Hepatocyte (in vitro differentiated cells): Measurements from ENCODE around the gene TTC39B. TPM values are rescaled to one million over a fixed set of nuclear protein-coding genes. Genes with fewer than 3 reads are reported as not detected.

Experiments
- DNase-seq: peaks from one replicate; pipeline ENCODE4 v3.0.0-alpha.2; 2016; ENCODE audit warnings: low spot score
- H2AFZ ChIP-seq: fragments of 200-600 bp; sonication (generic); 2 replicates; pipeline ENCODE4 v1.6.0; 2016; ENCODE audit warnings: antibody characterized with exemption, mild to moderate bottlenecking
- H3K27ac ChIP-seq: fragments of 200-600 bp; sonication (generic); 2 replicates; pipeline ENCODE4 v1.5.1; 2016; ENCODE audit warnings: mild to moderate bottlenecking
- H3K27me3 ChIP-seq: fragments of 200-600 bp; sonication (generic); 2 replicates; pipeline ENCODE4 v1.6.1; 2016
- H3K36me3 ChIP-seq: fragments of 200-600 bp; sonication (generic); replicated peaks from 2 replicates; pipeline ENCODE4 v1.5.1; 2016; ENCODE audit warnings: low read depth; ENCODE audit not compliant: insufficient read depth
- H3K4me1 ChIP-seq: fragments of 200-600 bp; sonication (generic); 2 replicates; pipeline ENCODE4 v1.5.1; 2016; ENCODE audit warnings: mild to moderate bottlenecking, moderate library complexity; ENCODE audit not compliant: insufficient read depth
- H3K4me2 ChIP-seq: fragments of 200-600 bp; sonication (generic); 2 replicates; pipeline ENCODE4 v1.6.0; 2016
- H3K4me3 ChIP-seq: fragments of 200-600 bp; sonication (generic); 2 replicates; pipeline ENCODE4 v1.5.1; 2016; ENCODE audit warnings: mild to moderate bottlenecking
- H3K79me2 ChIP-seq: fragments of 200-600 bp; sonication (generic); 2 replicates; pipeline ENCODE4 v1.6.0; 2017; ENCODE audit warnings: mild to moderate bottlenecking
- H3K9me2 ChIP-seq: fragments of 200-600 bp; sonication (generic); replicated peaks from 2 replicates; pipeline ENCODE4 v1.6.0; 2017; ENCODE audit warnings: mild to moderate bottlenecking; ENCODE audit not compliant: insufficient read depth
- H3K9me3 ChIP-seq: fragments of 200-600 bp; sonication (generic); 2 replicates; pipeline ENCODE4 v1.5.1; 2016; ENCODE audit warnings: low read depth, mild to moderate bottlenecking
- H4K20me1 ChIP-seq: fragments of 200-600 bp; sonication (generic); 2 replicates; pipeline ENCODE4 v1.6.0; 2016; ENCODE audit warnings: mild to moderate bottlenecking; ENCODE audit not compliant: insufficient read depth, poor library complexity, severe bottlenecking
- CTCF ChIP-seq: fragments of 200-600 bp; sonication (generic); IDR thresholded peaks from 2 replicates; pipeline ENCODE4 v1.5.1; 2016; ENCODE audit warnings: antibody characterized with exemption, mild to moderate bottlenecking; ENCODE audit not compliant: poor library complexity
- EZH2 ChIP-seq: fragments of 200-600 bp; sonication (generic); IDR thresholded peaks from 2 replicates; pipeline ENCODE4 v1.6.1; 2016; ENCODE audit warnings: antibody characterized with exemption, mild to moderate bottlenecking, borderline replicate concordance
- EZH2phosphoT487 ChIP-seq: fragments of 200-600 bp; sonication (generic); IDR thresholded peaks from one replicate; pipeline ENCODE4 v1.6.1; 2018; ENCODE audit warnings: antibody characterized with exemption, mild to moderate bottlenecking, low read depth, moderate library complexity; ENCODE audit not compliant: unreplicated experiment, severe bottlenecking
- WGBS: methylation state at CpG from one replicate; pipeline ENCODE4 v1.1.6; 2016; ENCODE audit warnings: low lambda C conversion rate; ENCODE audit errors: missing lambda C conversion rate; 5-methylcytosine and 5-hydroxymethylcytosine counted together
- polyA plus RNA-seq: library from polyadenylated mRNA; unstranded; fragments of >200 nt; fragmentation: Nextera tagmentation; extraction: Ambion mirVana; gene quantifications from 2 replicates; pipeline ENCODE4 v1.2.1, GENCODE V29; 2016
- total RNA-seq: library from RNA; depleted of rRNA; stranded (reverse); fragments of >200 nt; gene quantifications from 2 replicates; pipeline ENCODE4 v1.2.3, GENCODE V29; 2014

Gene TTC39B
- total and polyA plus RNA-seq, 2 experiments from 2014 or later = 2.6 to 15.7 TPM

DNA sequence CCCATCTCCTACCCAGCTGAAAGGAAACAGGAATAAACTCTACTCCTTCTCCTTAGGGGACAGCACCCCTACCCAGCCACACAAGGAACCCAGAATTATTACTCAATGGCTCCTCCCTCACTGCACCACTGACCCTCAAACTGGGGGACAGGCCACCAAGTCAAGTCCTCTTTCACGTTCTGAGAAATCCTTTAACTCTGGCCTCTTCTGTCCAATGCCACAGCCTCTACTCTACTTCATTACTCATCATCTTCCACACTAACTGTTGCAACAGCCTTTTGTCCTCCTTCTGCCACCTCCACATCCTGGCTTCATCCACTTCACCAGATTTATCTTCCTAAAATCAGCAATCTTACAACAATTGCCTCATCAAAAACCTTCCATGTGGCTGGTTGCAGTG, 6.8 kb downstream of the TTC39B start:
- no peak for DNase-seq
- Histone ChIP-seq H3K4me2 (no peak overlapping the region), H3K9me2 (no peaks in the 10 kb centered on the region), H4K20me1 (no peaks in the 10 kb centered on the region), H3K4me3 (no peak overlapping the region), H3K27me3 (no peaks in the 10 kb centered on the region), H2AFZ (no peak overlapping the region), H3K36me3 (no peaks in the 10 kb centered on the region), H3K27ac (no peak overlapping the region), H3K4me1 (peaks cover 15% of the 10 kb centered on the region), H3K79me2 (peaks cover 74% of the 10 kb centered on the region), H3K9me3 (no peaks in the 10 kb centered on the region)
- TF ChIP-seq EZH2 = no peak
- no peak for TF ChIP-seq CTCF
- TF ChIP-seq EZH2phosphoT487 = no peak
- WGBS = 91% methylated on average over 1 of the region's 1 CpG

DNA sequence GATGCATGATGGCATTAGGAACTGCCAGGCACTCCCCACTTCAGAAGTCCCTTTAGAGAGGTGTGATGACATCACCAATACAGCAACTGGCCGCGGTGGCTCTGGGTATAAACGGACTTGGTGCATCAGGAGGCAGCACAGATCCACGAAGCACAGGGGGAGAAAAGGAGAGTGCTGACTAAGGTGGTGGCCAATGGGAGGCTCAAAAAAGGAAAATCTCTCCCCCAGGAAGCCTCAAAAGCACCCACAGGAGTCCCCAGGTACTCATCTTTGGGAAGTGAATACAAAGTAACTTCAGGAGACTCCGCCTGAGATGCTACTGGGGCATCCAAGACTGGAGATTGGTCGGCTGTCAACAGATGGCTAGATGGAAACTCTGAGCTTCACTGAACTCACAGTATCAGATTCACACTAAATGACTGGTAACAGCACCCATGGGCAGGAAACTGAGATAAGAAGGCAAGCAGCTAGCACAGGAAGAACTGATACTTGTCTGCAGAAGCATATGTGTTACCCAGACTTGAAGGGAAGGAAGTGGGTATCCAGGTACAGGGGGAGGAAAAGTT, 7.6 kb downstream of the TTC39B start:
- no peaks in the 10 kb centered on the region for H3K9me3 ChIP-seq

DNA sequence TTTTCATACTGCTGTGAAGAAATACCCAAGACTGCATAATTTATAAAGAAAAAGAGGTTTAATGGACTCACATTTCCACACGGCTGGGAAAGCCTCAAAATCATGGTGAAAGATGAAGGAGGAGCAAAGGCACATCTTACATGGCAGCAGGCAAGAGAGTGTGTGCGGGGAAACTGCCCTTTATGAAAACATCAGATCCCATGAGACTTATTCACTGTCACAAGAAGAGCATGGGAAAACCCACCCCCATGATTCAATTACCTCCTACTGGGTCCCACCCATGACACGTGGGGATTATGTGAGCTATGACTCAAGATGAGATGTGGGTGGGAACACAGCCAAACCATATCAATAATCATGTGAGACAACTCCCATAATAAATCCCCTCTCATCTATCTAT, 8.7 kb downstream of the TTC39B start:
- Histone ChIP-seq H3K9me2 (no peaks in the 10 kb centered on the region), H3K36me3 (no peaks in the 10 kb centered on the region), H3K27me3 (no peaks in the 10 kb centered on the region), H3K27ac (no peak overlapping the region), H3K4me3 (no peak overlapping the region), H3K9me3 (no peaks in the 10 kb centered on the region), H4K20me1 (no peaks in the 10 kb centered on the region), H3K4me1 (peaks cover 26% of the 10 kb centered on the region), H3K79me2 (peaks cover 62% of the 10 kb centered on the region), H2AFZ (no peak overlapping the region), H3K4me2 (no peak overlapping the region)
- no peak for TF ChIP-seq EZH2phosphoT487
- no peak for TF ChIP-seq CTCF
- no peak for TF ChIP-seq EZH2
- WGBS = 93% methylated on average over 3 of the region's 3 CpGs
- DNase-seq = no peak

More for the DNA sequence above, 7.6 kb downstream of the TTC39B start:
- no peak for TF ChIP-seq CTCF
- no peak for TF ChIP-seq EZH2
- TF ChIP-seq EZH2phosphoT487 = no peak
- Histone ChIP-seq H4K20me1 (no peaks in the 10 kb centered on the region), H3K27me3 (no peaks in the 10 kb centered on the region), H2AFZ (no peak overlapping the region), H3K4me1 (peaks cover 15% of the 10 kb centered on the region), H3K4me3 (no peak overlapping the region), H3K79me2 (peaks cover 73% of the 10 kb centered on the region), H3K9me2 (no peaks in the 10 kb centered on the region), H3K27ac (no peak overlapping the region), H3K36me3 (no peaks in the 10 kb centered on the region), H3K4me2 (no peak overlapping the region)
- no peak for DNase-seq
- WGBS = 90% methylated on average over 6 of the region's 6 CpGs
